SK-N-MC (cell line): Measurements from ENCODE around the gene BUD23.

Experiments used
- EZH2 ChIP-seq: fragments of 200-600 bp; sonication (generic); IDR thresholded peaks from one replicate; pipeline ENCODE4 v1.6.1; 2017; ENCODE audit warnings: antibody characterized with exemption
- FOXP2 ChIP-seq: optimal IDR thresholded peaks from 2 replicates; pipeline ENCODE3; 2011; ENCODE audit warnings: mild to moderate bottlenecking, moderate library complexity; ENCODE audit not compliant: insufficient read depth; ENCODE audit errors: extremely low read length, control extremely low read depth
- POLR2AphosphoS5 ChIP-seq: IDR thresholded peaks from 2 replicates; pipeline ENCODE4 v1.6.1; 2012; ENCODE audit warnings: mild to moderate bottlenecking, low read depth, low read length, borderline replicate concordance

DNA sequence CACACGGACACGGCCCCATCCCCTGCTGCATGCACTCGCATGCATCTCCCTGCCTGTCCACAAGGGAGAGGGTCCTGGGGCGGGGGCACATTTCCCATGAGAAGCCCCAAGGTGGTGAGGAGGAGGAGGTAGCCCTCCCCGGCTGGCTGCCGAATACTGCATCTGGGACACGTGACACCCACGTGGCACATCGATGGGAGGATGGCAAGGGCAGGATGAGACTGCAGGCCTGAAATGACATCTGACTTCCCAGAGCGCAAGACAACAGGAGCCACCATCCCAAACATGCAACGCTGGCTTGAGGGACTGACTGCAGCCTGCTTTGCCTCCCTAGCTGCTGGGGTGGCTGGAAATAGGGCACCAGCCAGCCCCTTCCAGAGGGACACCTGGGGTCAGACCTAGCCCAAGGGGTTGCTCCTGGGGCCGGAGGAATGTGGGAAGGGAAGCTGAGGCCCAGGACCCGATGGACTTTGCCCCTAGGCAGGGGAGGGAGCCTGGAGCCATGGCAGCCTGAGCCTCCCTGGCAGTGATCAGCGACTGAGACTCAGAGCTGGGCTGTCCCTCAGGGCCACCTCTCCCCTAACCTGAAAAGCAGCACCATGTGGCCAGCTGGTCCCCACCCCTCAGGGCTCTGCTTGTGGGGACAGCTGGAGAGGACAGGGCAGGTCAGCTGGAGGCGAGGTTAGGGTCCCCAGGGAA, 16.1 kb downstream of the BUD23 start:
- TF ChIP-seq EZH2 (no peak), FOXP2 (no peak), POLR2AphosphoS5 (no peak)
